Activated T-helper 2 cell treated with anti-CD3 and anti-CD28 coated beads, Interferon-gamma antibody, Interleukin-2, Interleukin-4, amounts not matched to agents 10 μg/mL and 5 μg/mL and 100 μg/mL, durations not matched to agents 14 hours and 24 hours and 36 hours (primary cell): ENCODE measurements around the gene NECTIN1. TPM values are rescaled to one million over a fixed set of nuclear protein-coding genes. Genes with fewer than 3 reads are reported as not detected.

Experiments used
- DNase-seq: peaks from one replicate; pipeline ENCODE4 v3.0.0; 2021; ENCODE audit warnings: low spot score
- H3K27ac Mint-ChIP-seq: one replicate; pipeline ENCODE4 v1.8.0; 2021; ENCODE audit warnings: mixed read lengths
- H3K27me3 Mint-ChIP-seq: one replicate; pipeline ENCODE4 v1.8.0; 2021; ENCODE audit warnings: low read depth, mixed read lengths
- H3K36me3 Mint-ChIP-seq: one replicate; pipeline ENCODE4 v1.8.0; 2021; ENCODE audit warnings: low read depth, mixed read lengths
- H3K4me1 Mint-ChIP-seq: one replicate; pipeline ENCODE4 v1.8.0; 2021; ENCODE audit warnings: low read depth, mixed read lengths
- H3K4me3 Mint-ChIP-seq: one replicate; pipeline ENCODE4 v1.8.0; 2021; ENCODE audit warnings: low read depth, mild to moderate bottlenecking, moderate library complexity, mixed read lengths
- H3K9me3 Mint-ChIP-seq: one replicate; pipeline ENCODE4 v1.8.0; 2021; ENCODE audit warnings: mixed read lengths
- intact Hi-C: fragments of 100-400 bp; cut with micrococcal nuclease; formaldehyde crosslinking; loops from one replicate; pipeline ENCODE4 v1.15.1; 2023
- total RNA-seq: library from RNA; stranded (reverse); gene quantifications from 2 replicates; pipeline ENCODE4 v1.2.3, GENCODE V29; 2022

Gene NECTIN1
- total RNA-seq, 1 donor from 2014 or later, result 5.6 TPM

DNA sequence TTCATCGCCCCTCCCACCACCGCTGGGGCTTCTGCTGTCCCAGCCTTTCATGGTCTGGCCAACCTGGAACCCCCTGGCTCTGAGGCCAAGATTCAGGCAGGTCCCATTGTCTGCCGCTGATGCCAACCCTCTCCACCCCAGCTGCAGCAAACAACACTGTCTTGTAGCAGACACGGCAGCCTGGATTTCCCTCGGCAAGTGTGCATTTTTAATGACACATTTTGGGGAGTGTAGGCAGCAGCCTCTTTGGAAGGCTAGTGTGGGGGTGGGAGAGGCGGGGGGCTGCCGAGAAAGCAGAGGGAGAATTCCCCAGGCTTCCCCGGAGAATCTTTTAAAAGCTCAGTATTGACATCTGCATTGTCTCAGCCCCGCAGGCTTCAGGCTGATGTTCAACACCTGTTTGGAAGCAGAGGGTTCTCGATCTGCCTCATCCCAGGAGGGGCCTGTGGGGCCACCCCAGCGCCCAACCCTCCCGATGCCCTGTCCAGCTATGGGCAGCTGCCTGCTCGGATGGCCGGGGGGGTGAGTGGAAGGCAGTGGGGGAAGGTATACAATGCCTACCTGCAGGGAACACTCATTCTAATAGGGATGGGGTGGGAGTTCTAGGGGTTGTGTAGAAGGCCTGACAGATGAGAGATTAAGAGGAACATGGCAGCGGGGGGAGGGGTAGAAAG lies 41.5 kb downstream of the NECTIN1 start:
- Mint-ChIP-seq H3K27ac (no peak overlapping the region), H3K27me3 (no peaks in the 10 kb centered on the region), H3K4me3 (no peak overlapping the region), H3K4me1 (peaks cover 10% of the 10 kb centered on the region), H3K36me3 (no peaks in the 10 kb centered on the region), H3K9me3 (no peaks in the 10 kb centered on the region)
- intact Hi-C loops, result no loop called here
- no peak for DNase-seq

DNA sequence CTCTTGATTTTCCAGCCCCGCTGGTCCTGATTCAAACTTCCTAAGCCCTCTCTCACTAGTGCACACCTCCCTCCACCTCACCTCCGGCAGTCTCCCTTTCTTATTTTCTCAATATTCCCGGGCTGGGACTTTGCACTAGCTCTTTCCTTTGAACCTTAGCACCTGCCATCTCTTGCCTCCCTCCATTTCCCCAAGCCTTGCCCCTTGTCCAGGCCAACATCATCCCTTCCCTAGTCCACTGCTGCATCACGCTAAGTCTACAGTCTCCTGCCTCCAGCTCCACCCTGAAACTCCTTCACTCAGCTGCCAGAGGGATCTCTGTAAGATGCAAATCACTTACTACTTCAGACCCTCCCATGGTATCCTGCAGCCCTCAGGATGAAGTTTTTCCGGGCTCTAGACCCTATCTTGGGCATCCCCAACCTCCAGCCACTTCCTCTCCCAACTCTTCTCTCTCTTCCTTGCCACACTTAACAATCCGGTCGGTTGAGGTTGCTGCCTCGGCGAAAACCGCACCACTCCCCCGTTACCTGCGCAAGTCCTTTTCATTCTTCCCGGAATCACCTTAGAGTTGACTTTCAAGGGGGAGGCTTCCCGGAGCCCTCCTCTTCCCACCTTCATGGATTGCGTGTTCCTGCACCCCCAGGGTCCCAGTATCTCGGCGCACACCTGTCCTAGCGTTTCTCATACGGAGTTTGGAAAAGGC lies 42.7 kb downstream of the NECTIN1 start:
- Mint-ChIP-seq H3K36me3 (no peaks in the 10 kb centered on the region), H3K27ac (no peak overlapping the region), H3K9me3 (no peaks in the 10 kb centered on the region), H3K4me3 (no peak overlapping the region), H3K4me1 (peaks cover 6% of the 10 kb centered on the region), H3K27me3 (no peaks in the 10 kb centered on the region)
- intact Hi-C loops, result no loop called here
- no peak for DNase-seq

DNA sequence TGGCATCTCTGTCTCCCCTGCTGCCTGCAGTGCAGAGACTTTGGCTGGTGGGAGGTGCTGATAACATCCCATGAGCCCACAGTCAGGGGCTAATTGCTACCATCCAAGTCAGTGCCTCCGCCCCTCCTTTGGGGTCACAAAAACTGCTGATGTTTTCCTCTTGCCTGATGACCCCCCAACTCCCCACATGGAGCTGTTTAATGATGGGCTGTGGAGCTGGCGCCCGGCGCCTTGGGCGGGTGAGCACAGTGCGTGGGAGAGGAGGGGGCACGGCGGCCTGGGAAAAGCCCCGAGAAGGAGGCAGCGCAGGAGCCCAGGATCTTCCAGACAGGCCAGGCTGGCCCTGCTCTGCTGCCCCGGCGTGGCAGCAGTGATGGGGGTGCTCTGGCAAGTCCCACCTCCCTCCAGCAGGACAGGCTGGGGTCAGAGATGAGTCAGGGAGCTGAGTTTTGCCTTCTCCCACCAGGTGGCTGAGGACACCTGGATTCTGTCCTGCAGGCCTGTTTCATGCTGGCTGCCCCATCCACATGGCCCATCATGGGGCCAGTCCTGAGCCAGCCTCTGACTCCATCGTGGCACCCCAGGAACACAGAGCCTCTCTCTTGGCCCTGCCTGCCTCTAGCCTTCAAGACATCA lies 43.8 kb downstream of the NECTIN1 start:
- Mint-ChIP-seq H3K27me3 (no peaks in the 10 kb centered on the region), H3K36me3 (no peaks in the 10 kb centered on the region), H3K27ac (no peak overlapping the region), H3K9me3 (no peaks in the 10 kb centered on the region), H3K4me1 (no peaks in the 10 kb centered on the region), H3K4me3 (no peak overlapping the region)
- intact Hi-C loops, result no loop called here
- DNase-seq, result no peak

DNA sequence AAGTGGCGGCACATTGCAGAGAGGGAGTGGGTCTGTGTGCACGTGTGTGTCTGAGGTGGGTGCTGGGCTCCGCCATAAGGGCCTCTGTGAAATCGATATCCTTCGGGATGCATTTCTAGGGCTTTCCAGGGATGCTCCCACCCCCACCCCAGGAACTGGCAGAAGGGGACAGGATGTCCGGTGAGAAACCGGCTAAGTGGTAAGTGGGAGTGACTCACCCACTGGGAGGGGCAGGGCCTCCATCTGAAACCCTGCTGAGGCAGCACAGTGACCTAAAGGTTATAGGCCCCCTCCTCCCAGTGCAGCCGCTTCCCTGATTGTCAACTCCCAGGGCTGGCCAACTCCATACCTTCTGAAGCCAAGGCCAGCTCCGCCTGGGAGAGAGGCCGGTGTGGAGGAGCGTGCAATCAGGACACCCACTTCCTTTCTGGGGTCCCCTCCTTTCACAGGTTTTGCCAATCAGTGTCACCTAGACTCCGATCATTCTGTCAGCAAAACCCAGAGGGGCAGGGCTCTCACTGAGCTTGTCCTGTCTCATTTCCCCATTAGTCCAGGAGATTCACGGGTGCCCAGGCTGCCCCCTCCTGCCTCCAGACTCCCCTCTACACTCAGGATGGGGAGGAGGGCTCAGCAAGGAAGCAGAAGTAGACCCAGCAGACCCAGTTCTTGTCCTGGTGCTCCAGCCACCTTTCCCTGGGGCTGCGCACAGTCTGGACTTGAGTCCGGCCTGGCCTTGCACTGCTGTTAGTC lies 44.5 kb downstream of the NECTIN1 start:
- Mint-ChIP-seq H3K4me3 (no peak overlapping the region), H3K9me3 (no peaks in the 10 kb centered on the region), H3K4me1 (no peaks in the 10 kb centered on the region), H3K36me3 (no peaks in the 10 kb centered on the region), H3K27ac (no peak overlapping the region), H3K27me3 (no peaks in the 10 kb centered on the region)
- intact Hi-C loops, result no loop called here
- no peak for DNase-seq

DNA sequence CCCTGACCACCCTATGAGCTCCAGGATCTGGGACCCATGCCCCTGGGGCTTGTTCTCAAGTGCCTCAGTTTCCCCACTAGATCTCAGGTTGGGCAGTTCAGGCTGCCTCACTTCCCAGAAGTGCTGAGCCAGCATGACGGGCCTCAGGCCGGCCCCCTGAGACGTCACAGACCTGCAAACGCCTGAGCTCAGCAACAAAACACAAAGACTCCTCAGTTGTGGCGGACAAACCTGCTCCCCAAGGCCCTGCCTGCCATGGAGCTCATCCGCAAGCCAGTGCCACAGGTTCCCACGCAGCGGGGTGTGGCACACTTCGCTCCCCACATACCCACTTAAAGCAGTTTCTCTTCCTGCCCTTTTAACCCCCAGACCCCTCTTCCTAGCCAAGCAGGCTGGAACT lies 45.2 kb downstream of the NECTIN1 start:
- no peak overlapping the region for H3K27ac Mint-ChIP-seq
- intact Hi-C loops, result no loop called here
- H3K9me3 Mint-ChIP-seq, result no peaks in the 10 kb centered on the region
- no peaks in the 10 kb centered on the region for H3K36me3 Mint-ChIP-seq
- H3K4me3 Mint-ChIP-seq, result no peak overlapping the region
- no peaks in the 10 kb centered on the region for H3K4me1 Mint-ChIP-seq
- DNase-seq, result no peak
- no peaks in the 10 kb centered on the region for H3K27me3 Mint-ChIP-seq

DNA sequence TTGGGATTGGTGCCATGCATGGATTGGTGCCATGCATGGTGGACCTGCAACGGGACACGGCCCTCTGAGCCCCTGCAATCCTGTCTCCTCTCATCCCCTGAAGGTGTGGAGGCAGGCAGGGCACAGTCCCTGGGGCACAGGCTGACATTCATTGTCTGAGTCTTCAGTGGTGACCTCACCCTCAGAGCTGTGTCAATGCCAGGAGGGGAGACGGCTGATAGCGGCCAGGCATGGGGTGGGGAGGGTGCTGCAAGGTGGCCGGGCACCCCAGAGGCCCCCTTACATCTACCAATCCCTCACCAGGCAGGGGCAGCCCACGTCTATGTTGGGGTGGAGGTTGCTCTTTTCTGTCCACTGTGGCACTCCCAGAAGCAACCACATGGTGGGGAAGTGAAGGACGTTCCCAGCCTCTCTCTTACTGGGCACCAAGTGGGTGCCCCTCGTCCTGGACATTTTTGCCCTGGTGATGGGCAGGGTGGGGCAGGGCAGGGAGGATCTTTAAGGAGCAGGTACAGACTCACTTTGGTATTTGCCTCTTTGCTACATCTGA lies 47.6 kb downstream of the NECTIN1 start:
- H3K4me1 Mint-ChIP-seq, result no peaks in the 10 kb centered on the region
- DNase-seq, result no peak
- intact Hi-C loops, result no loop called here
- H3K4me3 Mint-ChIP-seq, result no peak overlapping the region
- no peaks in the 10 kb centered on the region for H3K9me3 Mint-ChIP-seq
- no peaks in the 10 kb centered on the region for H3K36me3 Mint-ChIP-seq
- no peak overlapping the region for H3K27ac Mint-ChIP-seq
- H3K27me3 Mint-ChIP-seq, result no peaks in the 10 kb centered on the region

DNA sequence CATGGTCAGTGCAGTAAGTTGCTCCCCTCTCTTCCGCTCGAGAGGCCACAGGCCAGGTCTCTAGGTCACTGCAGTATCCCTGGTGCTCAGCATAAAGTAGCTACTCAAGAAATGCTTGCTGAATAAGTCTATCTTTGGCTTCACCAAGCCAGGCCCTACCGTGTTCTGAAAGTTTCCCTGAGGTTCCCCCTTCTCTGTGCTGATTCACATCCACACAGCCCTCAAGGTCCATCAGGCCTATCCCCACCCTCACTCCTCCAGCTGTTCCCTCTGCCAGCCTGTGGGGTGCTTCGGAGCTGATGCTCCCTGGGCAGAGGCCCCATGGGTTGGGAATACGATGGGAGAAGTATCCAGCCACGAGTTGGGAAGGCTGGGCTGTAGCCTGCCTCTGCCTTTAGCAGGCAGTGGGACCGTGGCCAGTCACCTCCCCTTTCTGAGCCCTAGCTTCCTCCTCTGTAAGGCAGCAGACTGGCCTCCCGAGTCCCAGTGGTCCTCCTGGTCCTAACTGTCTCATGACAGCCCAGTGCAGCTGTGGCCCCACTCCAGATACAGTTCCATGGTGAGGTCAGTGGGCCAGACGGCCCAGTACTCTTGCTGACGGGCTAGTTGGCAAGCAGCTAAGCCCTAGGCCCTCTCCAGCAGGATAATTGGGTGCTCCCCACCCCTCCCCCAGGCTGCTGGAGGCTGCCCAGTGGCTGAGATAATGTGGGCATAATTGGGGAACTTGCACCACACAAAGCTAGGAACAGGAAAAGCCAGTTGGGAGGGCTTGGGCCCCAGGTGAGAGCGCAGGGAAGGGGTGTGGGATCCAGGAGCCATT lies 48.2 kb downstream of the NECTIN1 start:
- Mint-ChIP-seq H3K27ac (no peak overlapping the region), H3K4me3 (no peak overlapping the region), H3K36me3 (no peaks in the 10 kb centered on the region), H3K9me3 (no peaks in the 10 kb centered on the region), H3K4me1 (no peaks in the 10 kb centered on the region), H3K27me3 (no peaks in the 10 kb centered on the region)
- intact Hi-C loops, result no loop called here
- no peak for DNase-seq

DNA sequence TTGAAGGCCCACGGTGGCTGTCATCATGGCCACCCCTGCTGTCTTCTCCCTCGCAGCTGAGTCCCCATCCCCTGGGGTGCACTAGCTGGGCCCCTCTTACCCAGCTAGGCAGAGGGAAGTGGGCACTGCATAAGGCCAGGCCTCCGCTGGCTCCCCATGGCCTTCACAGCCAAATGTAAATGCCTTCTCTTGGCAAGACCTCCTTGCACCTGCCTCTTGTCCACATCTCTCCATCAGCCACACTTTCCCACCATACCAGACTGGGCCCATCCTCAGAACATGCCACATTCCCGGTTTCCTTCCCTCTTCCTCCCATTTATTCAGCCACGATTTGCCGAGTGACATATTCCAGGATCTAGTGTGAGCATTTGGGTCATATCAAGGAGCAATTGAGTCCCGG lies 49.7 kb downstream of the NECTIN1 start:
- H3K36me3 Mint-ChIP-seq, result no peaks in the 10 kb centered on the region
- no peaks in the 10 kb centered on the region for H3K9me3 Mint-ChIP-seq
- H3K4me3 Mint-ChIP-seq, result no peak overlapping the region
- intact Hi-C loops, result no loop called here
- DNase-seq, result no peak
- no peaks in the 10 kb centered on the region for H3K27me3 Mint-ChIP-seq
- H3K27ac Mint-ChIP-seq, result no peak overlapping the region
- H3K4me1 Mint-ChIP-seq, result peaks cover 2% of the 10 kb centered on the region

DNA sequence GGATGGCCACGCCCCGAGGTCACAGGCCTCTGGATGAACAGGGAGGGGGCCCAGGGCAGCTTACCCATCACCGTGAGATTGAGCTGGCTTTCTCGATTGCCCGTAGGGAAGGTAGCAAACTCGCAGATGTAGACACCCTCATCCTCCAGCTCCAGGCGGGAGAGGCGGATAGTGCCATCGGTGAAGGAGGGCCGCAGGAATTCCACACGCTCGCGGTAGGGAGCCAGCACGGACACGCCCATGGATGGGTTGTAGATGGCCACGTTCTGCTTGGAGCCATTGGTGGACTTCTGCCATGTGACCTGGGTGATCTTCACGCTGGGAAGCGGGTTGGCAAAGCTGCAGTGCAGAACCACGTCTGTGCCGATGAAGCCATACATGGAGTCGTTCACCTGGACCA lies 50.6 kb downstream of the NECTIN1 start:
- H3K27ac Mint-ChIP-seq, result no peak overlapping the region
- no peak for DNase-seq
- no peak overlapping the region for H3K4me3 Mint-ChIP-seq
- no peaks in the 10 kb centered on the region for H3K27me3 Mint-ChIP-seq
- no peaks in the 10 kb centered on the region for H3K9me3 Mint-ChIP-seq
- peaks cover 8% of the 10 kb centered on the region for H3K4me1 Mint-ChIP-seq
- intact Hi-C loops, result no loop called here
- no peaks in the 10 kb centered on the region for H3K36me3 Mint-ChIP-seq

DNA sequence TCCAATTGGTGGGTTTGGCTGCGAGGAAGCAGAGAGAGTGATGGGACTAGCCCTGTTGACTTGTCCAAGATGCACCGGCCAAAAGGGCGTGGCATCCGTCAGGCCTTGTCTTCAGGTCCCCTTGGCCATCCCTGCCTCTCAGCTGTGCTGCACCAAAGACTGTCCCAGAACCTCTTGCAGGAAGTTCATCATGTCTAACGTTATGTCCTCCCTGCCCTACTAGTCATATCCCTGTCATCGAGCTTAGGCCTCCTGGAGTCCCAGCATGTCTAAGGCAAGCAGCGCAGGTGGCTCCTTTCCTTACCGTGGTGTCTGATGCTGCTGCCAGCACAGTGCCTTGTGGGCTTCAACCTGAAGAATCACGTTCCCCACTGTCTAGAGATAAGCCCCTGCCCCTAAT lies 51.2 kb downstream of the NECTIN1 start:
- Mint-ChIP-seq H3K4me3 (no peak overlapping the region), H3K27me3 (no peaks in the 10 kb centered on the region), H3K27ac (no peak overlapping the region), H3K36me3 (no peaks in the 10 kb centered on the region), H3K9me3 (no peaks in the 10 kb centered on the region), H3K4me1 (peaks cover 8% of the 10 kb centered on the region)
- DNase-seq, result no peak
- intact Hi-C loops, result no loop called here

DNA sequence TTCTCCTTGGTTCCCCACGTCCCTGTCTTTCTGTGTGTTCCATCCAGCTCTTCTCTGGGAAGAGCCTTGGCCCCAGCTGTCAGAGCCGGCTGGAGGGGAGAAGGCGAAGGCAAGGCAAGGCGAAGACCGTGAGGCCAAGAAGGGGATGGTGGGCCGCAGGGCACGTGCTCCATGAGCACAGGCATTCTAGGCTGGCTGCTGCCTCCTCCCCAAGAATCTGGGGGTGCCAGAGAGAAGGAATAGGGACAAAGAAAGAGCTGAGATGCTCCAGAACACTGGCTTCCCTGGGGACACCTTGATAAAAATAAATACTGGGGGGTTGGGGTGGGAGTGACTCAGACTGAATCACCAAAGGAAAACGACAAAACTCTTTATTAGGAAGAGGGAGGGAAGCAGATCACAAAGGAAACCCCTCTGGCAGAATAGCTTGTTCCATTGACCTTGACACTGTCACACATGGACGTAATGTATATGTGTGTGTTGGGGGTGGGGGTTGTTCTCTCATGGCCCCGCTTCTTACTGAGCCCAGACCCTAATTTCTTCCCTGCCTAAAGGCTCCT lies 52.5 kb downstream of the NECTIN1 start:
- Mint-ChIP-seq H3K4me1 (peaks cover 8% of the 10 kb centered on the region), H3K27ac (no peak overlapping the region), H3K9me3 (no peaks in the 10 kb centered on the region), H3K4me3 (no peak overlapping the region), H3K27me3 (no peaks in the 10 kb centered on the region), H3K36me3 (no peaks in the 10 kb centered on the region)
- intact Hi-C loops, result no loop called here
- DNase-seq, result no peak
